Kidney (tissue), 14 donors: ENCODE results near the gene PERM1. TPM values are rescaled to one million over a fixed set of nuclear protein-coding genes. Genes with fewer than 3 reads are reported as not detected.

Source experiments
- DNase-seq, 5 donors: peaks; one replicate each; pipeline ENCODE4 v3.0.0-alpha.2; 2013 to 2020
- FAIRE-seq: peaks from 2 replicates; lab custom pipeline; 2012; peaks lifted over from hg19 to GRCh38; lab: Jason Lieb, UNC
- H3K27ac ChIP-seq, 2 donors: one replicate each; pipeline ENCODE4 v1.7.0; 2013; ENCODE audit warnings: low read depth in 2 of 2, low read length in 2 of 2, inconsistent platforms in 1 of 2
- H3K27me3 ChIP-seq: one replicate; pipeline ENCODE4 v1.7.1; 2013; ENCODE audit warnings: low read length, inconsistent platforms; ENCODE audit not compliant: control insufficient read depth, insufficient read depth
- H3K36me3 ChIP-seq, 3 donors: one replicate each; pipeline versions ENCODE4 v1.7.0 to v1.7.1; 2013; ENCODE audit warnings: low read length in 3 of 3, control low read depth in 1 of 3, inconsistent platforms in 1 of 3; ENCODE audit not compliant: insufficient read depth in 3 of 3, control insufficient read depth in 2 of 3
- H3K4me1 ChIP-seq, 3 donors: one replicate each; pipeline versions ENCODE4 v1.7.0 to v1.7.1; 2013; ENCODE audit warnings: low read length in 3 of 3, inconsistent platforms in 1 of 3, low read depth in 1 of 3; ENCODE audit not compliant: control insufficient read depth in 2 of 3, insufficient read depth in 2 of 3
- H3K4me3 ChIP-seq, 3 donors: one replicate each; pipeline versions ENCODE4 v1.7.0 to v1.8.1; 2013; ENCODE audit warnings: low read length in 3 of 3, control low read depth in 1 of 3, inconsistent platforms in 1 of 3
- H3K9ac ChIP-seq, 3 donors: one replicate each; pipeline versions ENCODE4 v1.7.0 to v1.7.1; 2013; ENCODE audit warnings: low read length in 3 of 3, control low read depth in 1 of 3, inconsistent platforms in 1 of 3
- H3K9me3 ChIP-seq, 3 donors: one replicate each; pipeline versions ENCODE4 v1.7.0 to v1.7.1; 2013; ENCODE audit warnings: low read length in 3 of 3, control low read depth in 1 of 3, inconsistent platforms in 1 of 3; ENCODE audit not compliant: control insufficient read depth in 2 of 3, insufficient read depth in 1 of 3
- CTCF ChIP-seq: IDR thresholded peaks from 3 replicates; pipeline ENCODE4 v1.5.1; 2012; ENCODE audit warnings: mild to moderate bottlenecking, moderate library complexity, borderline replicate concordance; ENCODE audit not compliant: insufficient read depth; ENCODE audit errors: extremely low read depth
- intact Hi-C: fragments of 100-400 bp; cut with DNase I; formaldehyde crosslinking; loops from one replicate; pipeline ENCODE4 v1.11.1; 2022
- polyA plus RNA-seq: library from polyadenylated mRNA; stranded (reverse); fragments of 350-450 nt; fragmentation: Illumina TruSeq; extraction: RNeasy Lipid Tissue Mini Kit (QIAGEN cat#74804); gene quantifications from one replicate; pipeline ENCODE4 v1.2.3, GENCODE V29; 2014; ENCODE audit warnings: low read depth, low replicate concordance; ENCODE audit not compliant: insufficient read depth
- total RNA-seq: library from RNA; stranded (reverse); fragmentation: NEBNext Ultra II Directional; extraction: Animal tissue kit (Norgen Biotek cat#: 25700); gene quantifications from one replicate; pipeline ENCODE4 v1.2.1, GENCODE V29; 2021
- donor health status: control.
- donor health status: control.
- donor health status: control.
- donor health status: control.
- donor health status: control.
- donor health status: DM: yes; HTN: yes; CAD: no.
- donor health status: Normal renal cell carcinoma (clear cell type).

PERM1 gene
- total and polyA plus RNA-seq, 2 donors from 2014 or later: 0.25 to 0.86 TPM

- H3K4me3 ChIP-seq: no peak overlapping the region
- H3K27ac ChIP-seq: no peak overlapping the region
- no peak overlapping the region for H3K9ac ChIP-seq
- FAIRE-seq (no peak), DNase-seq (peak in 1 of 5 donors; percentile 49)
- H3K36me3 ChIP-seq: no peaks in the 10 kb centered on the region
- TF ChIP-seq CTCF: no peak
- intact Hi-C loops: no loop called here
- H3K4me1 ChIP-seq: peaks cover 0 to 7% (median 0%) of the 10 kb centered on the region in 3 donors
- H3K9me3 ChIP-seq: no peaks in the 10 kb centered on the region
- peaks cover 8% of the 10 kb centered on the region for H3K27me3 ChIP-seq
These were observed 17.0 kb downstream of the PERM1 start for GRCh38 chr1:964691-965525.

GRCh38 chr1:963746-964525 lies 18.0 kb downstream of the PERM1 start:
- intact Hi-C loops: no loop called here
- Histone ChIP-seq H3K4me1 (peaks cover 0 to 7% (median 0%) of the 10 kb centered on the region in 3 donors), H3K4me3 (no peak overlapping the region), H3K36me3 (no peaks in the 10 kb centered on the region), H3K9ac (no peak overlapping the region), H3K9me3 (no peaks in the 10 kb centered on the region), H3K27ac (no peak overlapping the region), H3K27me3 (no peaks in the 10 kb centered on the region)
- no peak for TF ChIP-seq CTCF
- DNase-seq (no peak), FAIRE-seq (no peak)

GRCh38 chr1:963301-963651 lies 18.6 kb downstream of the PERM1 start:
- H3K9me3 ChIP-seq: no peaks in the 10 kb centered on the region
- no peak overlapping the region for H3K9ac ChIP-seq
- FAIRE-seq (no peak), DNase-seq (no peak)
- no peak overlapping the region for H3K4me3 ChIP-seq
- TF ChIP-seq CTCF: no peak
- intact Hi-C loops: no loop called here
- no peaks in the 10 kb centered on the region for H3K27me3 ChIP-seq
- H3K27ac ChIP-seq: no peak overlapping the region
- peaks cover 0 to 11% (median 3%) of the 10 kb centered on the region in 3 donors for H3K4me1 ChIP-seq
- H3K36me3 ChIP-seq: no peaks in the 10 kb centered on the region
